Measurements from ENCODE around the gene ALOX15.
"Not testable (repeated sequence)": the region's sequence is repeated elsewhere in the genome, so short reads cannot be mapped to it uniquely, and the experiment has no call there.

ALOX15 gene, protein sequence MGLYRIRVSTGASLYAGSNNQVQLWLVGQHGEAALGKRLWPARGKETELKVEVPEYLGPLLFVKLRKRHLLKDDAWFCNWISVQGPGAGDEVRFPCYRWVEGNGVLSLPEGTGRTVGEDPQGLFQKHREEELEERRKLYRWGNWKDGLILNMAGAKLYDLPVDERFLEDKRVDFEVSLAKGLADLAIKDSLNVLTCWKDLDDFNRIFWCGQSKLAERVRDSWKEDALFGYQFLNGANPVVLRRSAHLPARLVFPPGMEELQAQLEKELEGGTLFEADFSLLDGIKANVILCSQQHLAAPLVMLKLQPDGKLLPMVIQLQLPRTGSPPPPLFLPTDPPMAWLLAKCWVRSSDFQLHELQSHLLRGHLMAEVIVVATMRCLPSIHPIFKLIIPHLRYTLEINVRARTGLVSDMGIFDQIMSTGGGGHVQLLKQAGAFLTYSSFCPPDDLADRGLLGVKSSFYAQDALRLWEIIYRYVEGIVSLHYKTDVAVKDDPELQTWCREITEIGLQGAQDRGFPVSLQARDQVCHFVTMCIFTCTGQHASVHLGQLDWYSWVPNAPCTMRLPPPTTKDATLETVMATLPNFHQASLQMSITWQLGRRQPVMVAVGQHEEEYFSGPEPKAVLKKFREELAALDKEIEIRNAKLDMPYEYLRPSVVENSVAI

GRCh38 chr17:4641297-4642195 is at the start of gene ALOX15:
Gene ALOX15 (minus strand): TSS chr17:4641678. CDS start chr17:4641651, 27 bp downstream.
- DNase-seq (ENCODE audit: low read depth, low spot score): no peak

- DNase-seq (ENCODE audit: low read depth, low spot score): no peak
Measured at GRCh38 chr17:4690745-4691144, 49.3 kb upstream of the ALOX15 start.

GRCh38 chr17:4689872-4690271 is 48.4 kb upstream of the ALOX15 start:
- not testable (repeated sequence) for DNase-seq (ENCODE audit: low read depth, low spot score)

DNA sequence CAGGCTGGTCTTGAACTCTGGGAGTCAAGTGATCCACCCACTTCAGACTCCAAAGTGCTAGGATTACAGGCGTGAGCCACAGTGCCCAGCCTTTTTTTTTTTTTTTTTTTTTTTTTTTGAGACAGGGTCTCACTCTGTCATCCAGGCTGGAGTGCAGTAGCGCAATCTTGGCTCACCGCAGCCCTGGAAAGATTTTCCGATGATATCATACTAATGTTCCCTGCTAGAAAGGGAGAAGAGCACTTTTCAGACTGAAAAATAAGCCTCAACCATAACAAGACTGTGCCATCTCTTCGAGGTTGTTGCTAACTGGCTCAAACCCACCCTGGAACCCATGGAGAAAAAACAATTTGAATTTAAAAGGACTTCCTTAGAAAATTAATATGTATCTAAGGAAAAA is 42.3 kb upstream of the ALOX15 start:
- DNase-seq (ENCODE audit: low read depth, low spot score): not testable (repeated sequence)

- no peak for DNase-seq (ENCODE audit: low read depth, low spot score)
Measured at GRCh38 chr17:4679658-4680057, 38.2 kb upstream of the ALOX15 start.

DNA sequence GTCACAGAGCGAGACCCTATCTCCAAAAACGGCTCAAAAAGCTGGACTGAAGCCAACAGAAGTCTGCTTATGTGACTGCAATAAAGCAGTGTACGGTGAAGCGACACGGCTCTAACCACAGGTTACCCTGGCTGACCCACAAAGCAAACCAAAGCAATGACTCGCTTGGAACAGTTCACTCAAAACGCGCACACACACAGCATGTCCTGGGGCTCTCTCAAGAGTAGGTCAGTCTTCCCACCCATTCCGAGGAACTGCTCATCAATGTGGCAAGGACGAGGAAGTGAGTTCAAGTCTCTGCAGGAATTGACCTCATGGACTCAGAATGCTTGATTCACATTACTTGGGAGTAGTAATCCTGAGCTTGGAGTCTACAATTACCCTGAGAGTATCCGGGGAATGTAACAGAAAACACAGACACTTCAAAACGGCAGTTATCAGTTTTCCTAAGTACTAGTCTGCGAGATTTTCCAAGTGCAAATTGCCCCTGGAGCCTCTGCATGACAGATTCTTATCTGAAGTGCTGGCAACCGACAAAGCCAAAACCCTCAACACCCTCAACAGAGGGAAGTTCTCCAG is 37.1 kb upstream of the ALOX15 start:
- DNase-seq (ENCODE audit: low read depth, low spot score): no peak

- no peak for DNase-seq (ENCODE audit: low read depth, low spot score)
Measured at GRCh38 chr17:4676791-4677190, 35.3 kb upstream of the ALOX15 start.

DNA sequence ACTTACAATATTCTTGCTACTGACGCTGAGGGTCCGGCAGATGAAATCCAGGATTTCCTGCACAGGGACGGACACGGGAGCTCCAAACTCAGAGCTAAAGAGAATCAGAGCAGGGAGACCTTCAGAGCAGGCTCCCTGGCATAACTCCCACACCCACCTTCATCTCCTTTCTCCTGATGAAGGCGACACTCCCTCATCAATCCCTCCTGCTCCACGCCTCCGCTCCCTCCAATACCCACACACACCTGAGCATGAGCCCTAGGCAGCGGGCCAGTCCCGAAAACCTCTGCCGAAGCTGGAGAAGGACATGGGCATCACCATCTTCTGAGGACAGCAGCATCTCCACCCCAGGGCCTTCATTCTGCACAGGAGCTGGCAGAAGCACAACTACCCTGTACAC is 34.3 kb upstream of the ALOX15 start:
- DNase-seq (ENCODE audit: low read depth, low spot score): no peak

DNA sequence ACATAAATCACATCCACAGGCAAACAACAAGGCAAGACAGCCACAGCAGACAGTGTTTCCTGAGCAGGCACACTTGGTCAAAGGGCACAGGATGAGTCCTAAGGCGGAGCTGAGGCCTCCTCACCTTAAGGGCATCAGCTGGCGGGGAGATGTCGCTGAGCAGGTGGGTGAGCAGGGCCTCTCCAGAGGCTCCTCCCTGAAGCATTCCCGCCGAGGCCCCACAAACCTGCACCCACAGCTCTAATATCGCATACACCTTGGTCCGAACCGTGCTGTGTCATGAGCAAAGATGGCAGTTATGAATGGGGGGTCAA is 33.2 kb upstream of the ALOX15 start:
- DNase-seq (ENCODE audit: low read depth, low spot score): no peak

DNA sequence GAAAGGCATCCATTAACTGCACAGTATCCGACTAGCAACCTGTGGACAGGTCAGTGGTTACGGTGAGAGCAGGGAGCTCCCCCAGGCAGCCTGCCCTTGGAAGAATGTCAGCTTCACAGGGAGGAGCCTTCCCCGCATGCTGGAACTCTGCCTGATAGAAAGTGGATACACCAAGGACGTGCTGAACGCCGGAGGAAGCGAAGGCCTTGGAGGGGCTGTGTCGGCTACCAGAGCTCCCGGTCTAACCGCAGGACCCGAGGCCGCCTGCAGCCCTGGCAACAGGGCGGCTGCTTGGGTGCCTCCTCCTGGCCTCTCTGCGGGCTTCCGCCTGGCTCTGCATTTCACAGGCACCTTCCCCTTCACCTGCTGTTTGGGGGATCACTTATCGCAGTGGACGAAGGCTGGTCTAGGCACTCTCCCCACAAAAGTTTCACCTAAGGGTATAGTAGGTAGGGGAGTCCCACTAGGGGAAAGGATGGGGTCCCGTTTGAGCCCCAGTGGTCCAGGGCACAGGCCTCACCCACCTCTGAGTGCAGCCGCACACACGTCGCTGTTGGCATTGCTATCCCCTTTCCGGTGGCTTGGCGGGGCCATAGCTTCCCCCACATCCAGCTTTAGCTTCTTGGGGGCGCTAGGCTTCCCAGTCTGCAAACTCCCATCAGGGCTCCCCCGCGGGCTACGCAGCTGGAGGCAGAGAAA is 32.7 kb upstream of the ALOX15 start:
- no peak for DNase-seq (ENCODE audit: low read depth, low spot score)

DNA sequence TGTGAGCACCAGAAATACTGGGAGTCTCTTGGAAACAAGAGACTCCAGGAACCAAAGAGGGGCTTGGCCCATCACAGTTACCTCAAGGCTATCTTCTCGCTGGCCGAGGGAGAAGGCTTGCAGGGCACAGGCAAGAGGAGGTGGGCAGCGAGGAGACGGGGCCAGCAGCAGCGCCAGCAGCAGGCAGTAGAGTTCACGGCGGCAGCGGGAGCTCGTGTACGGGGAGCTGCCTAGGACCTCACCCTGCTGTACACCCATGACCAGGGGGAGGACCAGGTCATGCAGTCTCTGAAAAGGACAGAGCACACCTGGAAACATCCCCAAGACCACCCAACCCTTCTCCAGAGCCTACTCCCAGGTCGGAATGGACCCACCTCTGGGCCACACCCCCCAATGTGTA is 31.7 kb upstream of the ALOX15 start:
- DNase-seq (ENCODE audit: low read depth, low spot score): no peak

DNA sequence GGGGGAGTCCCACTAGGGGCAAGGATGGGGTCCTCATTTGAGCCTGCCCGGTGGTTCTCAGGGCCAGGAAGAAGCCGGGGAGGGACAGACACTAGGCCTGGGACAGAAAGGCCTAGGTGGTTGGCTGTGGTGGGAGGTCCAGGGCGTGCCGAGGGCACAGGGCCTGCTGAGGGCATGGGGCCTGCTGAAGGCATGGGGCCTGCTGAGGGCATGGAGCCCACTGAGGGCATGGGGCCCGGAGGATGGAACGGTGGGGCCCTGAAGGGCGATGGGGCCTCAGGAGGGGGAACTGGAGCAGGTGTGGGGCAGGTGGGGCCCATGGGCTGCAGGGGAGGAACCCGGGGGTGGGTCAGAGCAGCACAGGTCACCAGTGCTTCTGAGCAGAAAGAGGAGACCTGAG is 31.3 kb upstream of the ALOX15 start:
- no peak for DNase-seq (ENCODE audit: low read depth, low spot score)

DNA sequence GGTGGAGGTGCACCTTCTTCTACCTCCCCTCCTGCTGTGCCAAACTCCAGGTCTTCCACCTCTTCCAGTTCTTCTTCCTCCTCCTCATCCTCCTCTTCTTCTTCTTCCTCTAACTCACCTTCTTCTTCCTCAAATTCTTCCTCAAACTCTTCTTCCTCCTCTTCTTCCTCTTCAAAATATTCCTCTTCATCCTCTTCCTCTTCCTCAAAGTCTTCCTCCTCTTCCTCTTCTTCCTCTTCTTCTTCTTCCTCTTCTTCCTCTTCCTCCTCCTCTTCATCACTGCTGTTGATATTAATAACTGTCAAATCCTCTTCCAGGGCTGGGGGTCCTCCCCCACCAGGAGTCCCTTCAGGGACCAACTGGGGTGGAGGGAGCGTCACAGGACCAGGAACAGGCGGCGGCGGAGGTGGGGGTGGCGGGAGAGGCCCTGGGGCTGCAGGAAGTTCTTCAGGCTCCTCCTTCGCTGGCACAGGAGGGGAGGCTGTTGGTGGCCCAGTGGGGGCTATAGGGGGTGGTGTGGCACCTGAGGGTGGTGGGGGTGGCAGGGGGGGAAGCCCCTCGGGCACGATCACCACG is 30.7 kb upstream of the ALOX15 start:
- DNase-seq (ENCODE audit: low read depth, low spot score): no peak

GRCh38 chr17:4667166-4667565 is 25.7 kb upstream of the ALOX15 start:
- DNase-seq (ENCODE audit: low read depth, low spot score): no peak

- no peak for DNase-seq (ENCODE audit: low read depth, low spot score)
Measured at GRCh38 chr17:4666296-4666695, 24.8 kb upstream of the ALOX15 start.

DNA sequence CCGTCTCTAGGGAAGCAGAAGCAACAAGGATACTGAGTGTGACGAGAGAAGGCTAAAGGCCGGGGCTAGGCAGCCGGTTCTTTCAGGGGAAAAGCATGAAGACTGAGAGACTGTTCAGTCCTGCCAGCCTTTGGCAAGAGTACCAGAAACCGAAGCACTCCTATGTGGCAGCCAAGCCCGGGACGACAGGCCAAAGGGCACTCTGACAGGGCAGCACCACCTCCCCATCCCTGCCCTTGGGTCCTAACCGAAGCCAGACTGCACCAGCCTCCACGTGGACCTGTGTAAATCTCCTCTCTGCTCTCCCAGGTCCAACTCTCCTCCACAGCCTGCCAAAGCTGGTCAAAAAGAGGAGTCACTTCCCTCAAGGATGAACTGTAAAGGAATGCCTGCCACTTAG is 23.5 kb upstream of the ALOX15 start:
- DNase-seq (ENCODE audit: low read depth, low spot score): no peak

- DNase-seq (ENCODE audit: low read depth, low spot score): no peak
Measured at GRCh38 chr17:4664230-4664629, 22.8 kb upstream of the ALOX15 start.

DNA sequence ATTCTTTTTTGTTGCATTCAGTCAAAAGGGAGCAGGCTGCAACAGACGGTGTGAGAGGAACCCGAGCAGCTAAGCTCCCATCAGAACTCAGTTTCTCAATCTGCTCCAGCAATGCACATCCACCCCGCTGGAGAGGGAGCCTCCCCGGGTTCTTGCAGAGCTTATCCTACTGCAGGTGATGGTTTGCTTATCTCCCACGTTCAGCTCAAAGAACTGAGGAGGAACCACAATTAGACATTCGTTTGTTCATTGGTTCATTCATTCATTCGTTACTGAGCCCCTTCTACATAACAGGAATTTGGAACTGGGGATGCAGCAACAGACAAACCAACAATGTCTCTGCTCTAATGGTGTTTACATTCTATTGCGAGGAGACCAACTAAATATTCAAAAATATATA is 22.2 kb upstream of the ALOX15 start:
- no peak for DNase-seq (ENCODE audit: low read depth, low spot score)

DNA sequence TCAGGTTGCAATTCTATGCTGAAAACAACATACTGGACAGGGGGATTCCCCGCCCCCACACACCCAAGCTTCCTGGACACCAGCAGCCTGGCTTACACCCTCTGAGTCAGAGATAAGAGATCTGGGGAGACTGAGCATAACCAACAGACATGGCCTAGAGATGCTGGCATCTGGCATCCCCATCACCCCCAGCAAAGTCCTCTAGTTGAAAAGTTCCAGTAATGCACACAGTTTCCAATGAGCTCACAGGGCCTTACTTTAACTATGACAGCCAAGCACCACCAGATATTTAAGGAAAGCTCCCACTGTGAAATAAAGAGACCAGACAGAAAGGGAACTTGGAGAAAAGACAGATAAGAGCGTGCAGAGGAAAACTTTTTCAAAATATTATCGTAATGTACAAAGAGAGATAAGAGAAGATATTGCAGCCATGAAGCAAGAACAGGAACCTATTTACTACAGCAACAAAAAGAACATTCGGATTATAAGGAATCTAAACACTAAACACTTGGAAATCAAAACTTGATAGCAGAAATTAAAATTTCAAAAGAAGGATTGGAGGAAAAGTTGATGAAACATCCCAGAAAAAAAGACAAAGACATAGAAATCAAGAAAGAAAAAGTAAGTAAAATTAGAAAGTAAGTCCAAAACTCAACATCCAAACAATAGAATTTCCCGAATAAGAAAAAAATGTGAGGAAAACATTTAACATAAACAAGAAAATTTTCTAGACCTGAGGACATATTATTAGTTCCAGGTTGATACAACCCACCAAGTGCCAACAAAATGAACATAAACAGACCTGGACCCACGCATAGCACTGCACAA is 17.2 kb upstream of the ALOX15 start:
- DNase-seq (ENCODE audit: low read depth, low spot score): no peak

DNA sequence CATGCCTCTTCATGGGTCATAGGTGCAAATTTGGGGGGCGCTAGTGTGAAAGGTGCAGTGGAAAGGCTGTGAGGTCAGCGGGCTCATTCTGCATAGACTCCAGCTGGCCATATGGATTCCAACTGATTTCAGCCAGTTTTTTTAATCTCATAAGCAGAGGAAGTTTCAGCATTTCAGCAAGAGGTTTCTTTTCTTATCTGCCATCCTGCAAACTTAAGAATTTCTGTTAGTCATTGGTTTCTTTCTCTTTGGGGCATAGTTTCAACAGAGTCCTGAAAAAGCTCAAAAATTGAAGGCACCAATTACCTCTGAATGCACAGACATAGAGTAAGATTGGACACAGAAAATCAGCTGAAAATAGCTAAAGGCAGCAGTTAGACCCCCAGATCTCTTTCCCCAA is 16.2 kb upstream of the ALOX15 start:
- no peak for DNase-seq (ENCODE audit: low read depth, low spot score)
